AG04450 (cell line): ENCODE measurements around the gene SMAD3. TPM values are rescaled to one million over a fixed set of nuclear protein-coding genes. Genes with fewer than 3 reads are reported as not detected.

Experiments used
- CTCF ChIA-PET: fragments of 300-600, 350-600 bp; formaldehyde crosslinking; extraction: SDS; loops from one replicate; lab custom pipeline; 2022; ENCODE audit warnings: antibody characterized with exemption, inconsistent platforms; lab: Charles Lee
- POLR2A ChIA-PET: fragments of 350-600 bp; formaldehyde crosslinking; extraction: SDS; loops from one replicate; lab custom pipeline; 2021; ENCODE audit warnings: antibody characterized with exemption, inconsistent platforms; lab: Yijun Ruan, JAX
- DNase-seq: peaks from one replicate; pipeline ENCODE4 v3.0.0-alpha.2; 2011; ENCODE audit warnings: low read depth, low spot score
- H3K27ac ChIP-seq: one replicate; pipeline ENCODE4 v1.5.1; 2012; ENCODE audit warnings: low read depth, low read length, control low read depth
- H3K27me3 ChIP-seq: one replicate; pipeline ENCODE4 v1.6.0; 2012; ENCODE audit warnings: low read length; ENCODE audit not compliant: control insufficient read depth, insufficient read depth
- H3K4me3 ChIP-seq: 2 replicates; pipeline ENCODE4 v1.5.1; 2011; ENCODE audit warnings: mild to moderate bottlenecking, low read depth, low read length, control low read depth
- H3K9me3 ChIP-seq: 2 replicates; pipeline ENCODE4 v1.5.1; 2012; ENCODE audit warnings: low read length; ENCODE audit not compliant: control insufficient read depth, insufficient read depth
- polyA plus RNA-seq: library from polyadenylated mRNA; depleted of rRNA; stranded (reverse); fragments of >200 nt; gene quantifications from 2 replicates; pipeline ENCODE4 v1.2.3, GENCODE V29; 2011
- TF ChIP-seq, protein P1 (sequence below): IDR thresholded peaks from 2 replicates; pipeline ENCODE4 v1.5.1; 2011; ENCODE audit warnings: low read depth, low read length, control low read depth, inconsistent platforms

Gene SMAD3
- polyA plus RNA-seq, 1 experiment: 115 TPM

DNA sequence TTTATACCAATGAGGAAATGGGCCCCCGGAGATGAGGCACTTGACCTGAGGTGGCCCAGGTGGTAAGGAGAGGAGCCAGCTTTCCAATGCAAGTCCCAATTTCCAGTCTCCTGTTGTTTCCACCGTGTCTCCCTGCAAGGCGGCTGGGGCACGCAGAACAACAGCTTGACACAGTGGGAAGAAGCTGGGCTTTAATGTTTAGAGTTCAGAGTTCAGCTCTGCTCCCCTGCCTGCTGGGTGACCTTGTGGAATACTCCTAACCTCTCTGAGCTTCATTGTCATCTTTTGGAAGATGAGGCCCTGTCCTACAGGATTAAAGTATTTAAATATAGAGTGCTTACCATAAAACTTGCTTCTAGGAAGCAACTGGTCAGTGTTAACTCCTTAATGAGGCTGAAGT is 80.3 kb downstream of the SMAD3 start:
- TF ChIP-seq, protein P1, sequence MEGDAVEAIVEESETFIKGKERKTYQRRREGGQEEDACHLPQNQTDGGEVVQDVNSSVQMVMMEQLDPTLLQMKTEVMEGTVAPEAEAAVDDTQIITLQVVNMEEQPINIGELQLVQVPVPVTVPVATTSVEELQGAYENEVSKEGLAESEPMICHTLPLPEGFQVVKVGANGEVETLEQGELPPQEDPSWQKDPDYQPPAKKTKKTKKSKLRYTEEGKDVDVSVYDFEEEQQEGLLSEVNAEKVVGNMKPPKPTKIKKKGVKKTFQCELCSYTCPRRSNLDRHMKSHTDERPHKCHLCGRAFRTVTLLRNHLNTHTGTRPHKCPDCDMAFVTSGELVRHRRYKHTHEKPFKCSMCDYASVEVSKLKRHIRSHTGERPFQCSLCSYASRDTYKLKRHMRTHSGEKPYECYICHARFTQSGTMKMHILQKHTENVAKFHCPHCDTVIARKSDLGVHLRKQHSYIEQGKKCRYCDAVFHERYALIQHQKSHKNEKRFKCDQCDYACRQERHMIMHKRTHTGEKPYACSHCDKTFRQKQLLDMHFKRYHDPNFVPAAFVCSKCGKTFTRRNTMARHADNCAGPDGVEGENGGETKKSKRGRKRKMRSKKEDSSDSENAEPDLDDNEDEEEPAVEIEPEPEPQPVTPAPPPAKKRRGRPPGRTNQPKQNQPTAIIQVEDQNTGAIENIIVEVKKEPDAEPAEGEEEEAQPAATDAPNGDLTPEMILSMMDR: no peak
- H3K27me3 ChIP-seq: no peaks in the 10 kb centered on the region
- DNase-seq: no peak
- peak overlapping the region; percentile 89 for H3K27ac ChIP-seq
- H3K9me3 ChIP-seq: no peaks in the 10 kb centered on the region
- CTCF ChIA-PET: no interaction called here
- H3K4me3 ChIP-seq: no peak overlapping the region
- POLR2A ChIA-PET: interaction anchor here (0.5 to 2.9 kb wide), 4 partner anchors 11 to 32 kb away, joined by 3 to 11 read pairs (median 8); no protein-coding TSS in a partner anchor

DNA sequence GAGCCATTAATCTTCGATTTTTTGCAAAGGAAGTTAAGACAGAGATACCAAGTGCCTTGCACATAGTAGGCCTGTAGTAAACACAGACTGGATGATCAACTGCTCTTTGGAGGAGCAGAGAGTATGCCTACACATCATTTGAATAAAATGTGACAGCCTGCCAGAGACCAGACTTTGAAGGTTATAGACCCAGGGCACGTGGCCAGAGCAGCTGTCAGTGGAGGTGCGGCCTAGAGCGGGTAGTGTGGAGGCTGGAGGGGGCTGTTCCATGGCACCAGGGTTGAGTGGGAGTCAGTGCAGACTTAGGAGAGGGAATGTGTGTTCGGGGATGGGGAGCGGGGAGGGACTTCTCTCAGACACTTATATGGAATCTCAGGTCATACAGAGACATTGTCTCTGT is 80.8 kb downstream of the SMAD3 start:
- Histone ChIP-seq H3K27me3 (no peaks in the 10 kb centered on the region), H3K4me3 (no peak overlapping the region; the same call in 1 of the 2 replicates), H3K27ac (peak overlapping the region; percentile 99), H3K9me3 (no peaks in the 10 kb centered on the region)
- peak; percentile 78 for DNase-seq
- CTCF ChIA-PET: no interaction called here
- POLR2A ChIA-PET: interaction anchor here (0.7 to 2.9 kb wide), 8 partner anchors 10 to 65 kb away, joined by 3 to 11 read pairs (median 6); no protein-coding TSS in a partner anchor
- TF ChIP-seq, protein P1: no peak

DNA sequence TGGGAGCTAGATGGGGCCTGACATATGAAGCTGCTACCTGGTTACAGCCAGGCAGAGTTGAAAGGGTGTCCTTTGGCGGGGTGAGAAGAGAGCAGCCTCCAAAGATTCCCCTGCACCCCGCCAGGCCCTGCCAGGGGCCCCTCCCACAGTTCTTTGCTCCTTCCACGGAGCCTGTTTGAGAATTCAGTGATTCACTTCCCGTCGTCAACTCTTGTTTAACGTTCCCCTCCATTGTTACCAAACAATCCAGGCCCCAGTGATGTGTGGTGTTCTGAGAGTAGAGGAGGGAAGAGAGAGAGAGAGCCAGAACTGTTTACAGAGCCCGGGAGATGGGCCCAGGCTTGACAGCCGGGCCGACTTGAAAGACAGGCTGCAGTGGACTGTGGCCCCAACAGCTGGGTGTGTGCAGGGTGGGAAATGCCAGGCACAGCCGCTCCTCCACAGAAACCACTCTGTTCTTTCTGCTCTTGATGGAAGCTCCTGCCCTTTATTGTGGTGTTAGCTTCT is 81.5 kb downstream of the SMAD3 start:
- TF ChIP-seq, protein P1: no peak
- Histone ChIP-seq H3K4me3 (no peak overlapping the region), H3K27me3 (no peaks in the 10 kb centered on the region), H3K9me3 (no peaks in the 10 kb centered on the region), H3K27ac (peak overlapping the region; percentile 99)
- DNase-seq: peak; percentile 88
- ChIA-PET POLR2A (interaction anchor here (0.7 to 2.4 kb wide), 13 partner anchors 9 to 78 kb away, joined by 3 to 11 read pairs (median 4); no protein-coding TSS in a partner anchor), CTCF (no interaction called here)

DNA sequence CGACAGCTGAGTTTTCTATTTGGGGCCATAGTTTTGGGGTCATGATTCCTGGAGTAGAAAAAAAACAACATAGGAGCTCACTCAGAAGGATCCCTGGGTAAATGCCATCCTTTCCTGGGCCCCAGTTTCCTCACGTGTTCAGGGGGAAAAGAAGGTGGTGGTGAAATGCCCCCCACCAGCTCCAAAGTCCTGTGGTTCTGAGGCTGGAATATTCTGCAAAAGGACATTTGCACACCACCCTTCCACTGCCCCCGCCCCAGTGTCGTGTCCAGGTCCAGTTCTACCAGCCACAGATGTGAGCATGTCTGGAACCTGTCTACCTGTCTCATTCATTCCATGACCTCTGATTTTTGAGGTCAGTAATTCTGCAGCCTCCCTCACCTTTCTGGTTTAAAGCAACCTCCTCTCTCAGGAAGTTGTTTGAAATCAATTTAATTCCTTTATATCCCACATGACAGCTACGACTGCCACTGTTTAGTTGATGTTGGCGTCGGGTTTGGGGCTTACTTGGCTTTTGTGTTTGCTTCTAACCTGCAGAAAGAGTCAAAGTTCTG is 82.1 kb downstream of the SMAD3 start:
- peak overlapping the region; percentile 99 for H3K27ac ChIP-seq
- CTCF ChIA-PET: no interaction called here
- H3K9me3 ChIP-seq: no peaks in the 10 kb centered on the region
- H3K4me3 ChIP-seq: no peak overlapping the region
- POLR2A ChIA-PET: interaction anchor here (0.8 to 2.4 kb wide), 10 partner anchors 17 to 78 kb away, joined by 3 to 11 read pairs (median 5); no protein-coding TSS in a partner anchor
- DNase-seq: no peak
- H3K27me3 ChIP-seq: no peaks in the 10 kb centered on the region
- TF ChIP-seq, protein P1: no peak

DNA sequence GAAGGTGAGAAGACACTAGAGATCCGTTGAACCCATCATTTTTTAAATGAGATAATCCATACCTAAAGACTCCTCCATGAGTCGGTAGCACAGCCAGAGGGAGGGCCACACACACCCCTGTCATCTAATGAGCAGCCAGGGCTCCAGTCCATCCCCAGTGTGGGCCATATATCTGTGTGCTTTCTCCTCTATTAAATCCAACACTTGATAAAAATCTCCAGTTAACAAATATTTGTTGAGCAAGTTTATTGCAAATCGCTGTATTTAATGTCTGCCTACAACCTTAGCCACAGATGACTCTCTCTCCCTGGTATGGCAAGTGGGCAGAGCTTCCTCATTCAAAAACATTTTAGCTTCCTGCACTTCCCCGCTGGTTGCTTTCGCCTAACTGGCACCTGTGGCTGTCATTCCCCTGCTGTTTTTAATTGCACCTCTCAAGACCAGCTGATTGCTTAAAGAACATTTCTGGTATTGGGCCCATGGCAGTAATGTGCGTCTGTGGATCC is 82.8 kb downstream of the SMAD3 start:
- Histone ChIP-seq H3K27me3 (no peaks in the 10 kb centered on the region), H3K9me3 (no peaks in the 10 kb centered on the region), H3K4me3 (no peak overlapping the region), H3K27ac (peak overlapping the region; percentile 99)
- TF ChIP-seq, protein P1: no peak
- CTCF ChIA-PET: interaction anchor here (0.6 kb wide), 1 partner anchor 205 kb away, joined by 3 read pairs; no protein-coding TSS in a partner anchor
- POLR2A ChIA-PET: interaction anchor here (0.6 to 1.4 kb wide), 6 partner anchors 20 to 516 kb away, joined by 3 to 8 read pairs (median 3); no protein-coding TSS in a partner anchor
- DNase-seq: no peak
